HEK293T (cell line): ENCODE data around the gene MDH2.
"Not testable (repeated sequence)": the region's sequence is repeated elsewhere in the genome, so short reads cannot be mapped to it uniquely, and the experiment has no call there.

Source experiments
- CTBP1 ChIP-seq: fragments of 450-650 bp; IDR thresholded peaks from 2 replicates; pipeline ENCODE4 v1.6.1; 2016; ENCODE audit warnings: borderline replicate concordance
- ELF4 ChIP-seq: fragments of 450-650 bp; IDR thresholded peaks from 2 replicates; pipeline ENCODE4 v1.6.1; 2017; ENCODE audit warnings: antibody characterized with exemption
- FOXA1 ChIP-seq: fragments of 450-650 bp; IDR thresholded peaks from 2 replicates; pipeline ENCODE4 v1.6.1; 2016; ENCODE audit warnings: mild to moderate bottlenecking
- FOXK2 ChIP-seq: fragments of 450-650 bp; IDR thresholded peaks from 2 replicates; pipeline ENCODE4 v1.6.1; 2016; ENCODE audit warnings: mild to moderate bottlenecking
- FOXM1 ChIP-seq: fragments of 450-650 bp; IDR thresholded peaks from 2 replicates; pipeline ENCODE4 v1.6.1; 2017; ENCODE audit warnings: mild to moderate bottlenecking, borderline replicate concordance
- LEF1 ChIP-seq: fragments of 450-650 bp; IDR thresholded peaks from 2 replicates; pipeline ENCODE4 v1.6.1; 2017; ENCODE audit warnings: mild to moderate bottlenecking, borderline replicate concordance
- NFRKB ChIP-seq: fragments of 450-650 bp; IDR thresholded peaks from 2 replicates; pipeline ENCODE4 v1.6.1; 2016; ENCODE audit warnings: mild to moderate bottlenecking, moderate library complexity
- SP1 ChIP-seq: fragments of 450-650 bp; IDR thresholded peaks from 2 replicates; pipeline ENCODE4 v1.6.1; 2017
- SUZ12 ChIP-seq: fragments of 450-650 bp; IDR thresholded peaks from 2 replicates; pipeline ENCODE4 v1.6.1; 2016; ENCODE audit warnings: mild to moderate bottlenecking
- TARDBP ChIP-seq: fragments of 450-650 bp; IDR thresholded peaks from 2 replicates; pipeline ENCODE4 v1.6.1; 2016

DNA sequence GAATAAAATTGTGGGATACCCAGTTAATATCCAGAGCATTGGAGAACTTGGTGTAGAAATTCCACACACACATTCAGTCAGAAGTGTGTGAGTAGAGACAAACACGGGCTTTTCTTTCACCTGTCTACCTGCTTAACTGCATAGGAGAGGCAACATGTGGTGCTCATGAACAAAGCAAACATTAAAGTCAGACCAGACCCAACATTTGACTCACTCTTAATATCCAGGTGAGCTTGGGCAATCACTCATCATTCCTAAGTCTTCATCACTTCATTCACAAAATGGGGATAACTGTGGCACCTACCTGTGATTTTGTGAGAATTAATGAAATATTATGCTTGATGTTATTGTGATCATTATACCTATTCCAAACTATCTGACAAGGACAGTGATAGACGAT lies 36.2 kb downstream of the MDH2 start:
- TF ChIP-seq FOXM1, FOXA1, LEF1, TARDBP, FOXK2, NFRKB, SP1, CTBP1, ELF4, SUZ12: not testable (repeated sequence)
